Activated T-helper 2 cell treated with anti-CD3 and anti-CD28 coated beads, Interferon-gamma antibody, Interleukin-2, Interleukin-4, amounts not matched to agents 10 μg/mL and 5 μg/mL and 100 μg/mL, durations not matched to agents 14 hours and 24 hours and 36 hours (primary cell): ENCODE data around the gene WASHC2A. TPM values are rescaled to one million over a fixed set of nuclear protein-coding genes. Genes with fewer than 3 reads are reported as not detected.

Source experiments
- total RNA-seq: library from RNA; stranded (reverse); gene quantifications from 2 replicates; pipeline ENCODE4 v1.2.3, GENCODE V29; 2022

WASHC2A gene
- total RNA-seq, 1 donor from 2014 or later: 23.2 TPM

Other genes starting within 250 kb of the WASHC2A start
- gene PARG, start 125.9 kb upstream of the WASHC2A start, total RNA-seq: 34.8 and 34.9 TPM in 2 replicates
- gene TIMM23B, start 125.9 kb upstream of the WASHC2A start, total RNA-seq: 23.5 and 24.4 TPM in 2 replicates
- gene AGAP6, start 79.5 kb upstream of the WASHC2A start, total RNA-seq: 22.5 and 25.8 TPM in 2 replicates
- 1.7 TPM in 2 replicates for gene ASAH2, start 183.6 kb downstream of the WASHC2A start, total RNA-seq